ENCODE measurements around the gene NOL3. TPM values are rescaled to one million over a fixed set of nuclear protein-coding genes. Genes with fewer than 3 reads are reported as not detected.

NOL3 gene
- total and polyA plus RNA-seq, 9 of the 15 experiments (the other 6 are each of a cell fraction or from before 2014, with no cell fraction given): 0.45 to 14.0 (median 5.4) TPM

- TF ChIP-seq SIRT6 (IDR thresholded peaks at IDR 0.05; ENCODE audit: low read depth, low read length) (no peak), REST (IDR thresholded peaks at IDR 0.05; ENCODE audit: borderline replicate concordance) (no peak), REST (CRISPR knock-in tag; IDR thresholded peaks at IDR 0.05; ENCODE audit: low read depth) (no peak; the same call in 1 of the 2 replicates), BRD4 (IDR thresholded peaks at IDR 0.05) (no peak), ZNF586 (CRISPR knock-in tag; conservative IDR thresholded peaks at IDR 0.05) (no peak), ZC3H11A (IDR thresholded peaks at IDR 0.05; ENCODE audit: low read depth, low read length) (no peak), SP1 (CRISPR knock-in tag; IDR thresholded peaks at IDR 0.05) (peak; percentile 69), ZNF174 (CRISPR knock-in tag; IDR thresholded peaks at IDR 0.05) (no peak), HDAC3 (IDR thresholded peaks at IDR 0.05; ENCODE audit: borderline replicate concordance, partially characterized antibody) (no peak), ZNF717 (CRISPR knock-in tag; IDR thresholded peaks at IDR 0.05) (no peak), CXXC5 (CRISPR knock-in tag; IDR thresholded peaks at IDR 0.05) (peak; percentile 90), CEBPZ (IDR thresholded peaks at IDR 0.05; ENCODE audit: borderline replicate concordance, low read depth, low read length) (no peak), ZNF384 (IDR thresholded peaks at IDR 0.05; ENCODE audit: low read depth, low read length) (no peak), MECOM (CRISPR knock-in tag; IDR thresholded peaks at IDR 0.05) (no peak), MBD2 (IDR thresholded peaks at IDR 0.05; ENCODE audit: borderline replicate concordance, low read depth) (peak; percentile 17; the same call in 1 of the 2 replicates), FOXA3 (CRISPR knock-in tag; conservative IDR thresholded peaks at IDR 0.05 in 1 of 2, IDR thresholded peaks at IDR 0.05 in 1 of 2) (0 out of 4 replicates have a peak, but pooled peaks of 1 of the 2 experiments have one; percentile 35)
- TF ChIP-seq, protein P1, sequence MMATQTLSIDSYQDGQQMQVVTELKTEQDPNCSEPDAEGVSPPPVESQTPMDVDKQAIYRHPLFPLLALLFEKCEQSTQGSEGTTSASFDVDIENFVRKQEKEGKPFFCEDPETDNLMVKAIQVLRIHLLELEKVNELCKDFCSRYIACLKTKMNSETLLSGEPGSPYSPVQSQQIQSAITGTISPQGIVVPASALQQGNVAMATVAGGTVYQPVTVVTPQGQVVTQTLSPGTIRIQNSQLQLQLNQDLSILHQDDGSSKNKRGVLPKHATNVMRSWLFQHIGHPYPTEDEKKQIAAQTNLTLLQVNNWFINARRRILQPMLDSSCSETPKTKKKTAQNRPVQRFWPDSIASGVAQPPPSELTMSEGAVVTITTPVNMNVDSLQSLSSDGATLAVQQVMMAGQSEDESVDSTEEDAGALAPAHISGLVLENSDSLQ (IDR thresholded peaks at IDR 0.05): peak; percentile 44
Observed at GRCh38 chr16:67191995-67192681, 21.8 kb downstream of the NOL3 start, which contains the start of gene E2F4 (continued).
